HG03039 (cell line): Measurements from ENCODE around the gene AFF1.
A peak's percentile ranks its signal among the peaks of the same experiment; 100 is the strongest.
"Not testable (repeated sequence)": the region's sequence is repeated elsewhere in the genome, so short reads cannot be mapped to it uniquely, and the experiment has no call there.

Experiments used
- ATAC-seq: cut with Tn5 transposase; IDR thresholded peaks from one replicate; pipeline ENCODE4 v1.9.1; 2021; ENCODE audit warnings: mild to moderate bottlenecking, moderate library complexity; ENCODE audit not compliant: unreplicated experiment

The AFF1 gene

GRCh38 chr4:87051121-87051713 lies 116.4 kb downstream of the AFF1 start:
- no peak for ATAC-seq

DNA sequence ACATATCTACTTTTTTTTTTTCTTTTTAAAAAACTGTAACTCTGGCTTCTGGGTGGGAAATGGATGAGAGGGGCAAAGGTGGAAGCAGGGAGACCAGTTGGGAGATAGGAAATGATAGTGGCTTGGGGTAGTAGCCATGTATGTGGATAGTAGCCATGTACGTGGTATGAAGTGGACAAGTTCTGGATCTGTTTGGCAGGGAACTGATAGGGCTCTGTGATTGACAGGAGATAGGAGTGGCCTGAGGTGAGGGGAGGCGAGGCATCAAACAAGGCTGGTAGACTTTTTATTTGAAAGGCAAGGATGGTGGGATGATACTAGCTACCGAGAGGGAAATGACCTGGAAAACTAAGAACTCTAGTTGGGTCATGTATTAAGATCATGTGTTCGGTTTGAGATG lies 117.8 kb downstream of the AFF1 start:
- no peak for ATAC-seq

- ATAC-seq, result no peak
Observed at GRCh38 chr4:87053176-87053658, 118.4 kb downstream of the AFF1 start.

- ATAC-seq, result no peak
Observed at GRCh38 chr4:87053802-87054767, 119.3 kb downstream of the AFF1 start.

- ATAC-seq, result no peak
Observed at GRCh38 chr4:87054900-87055299, 120.1 kb downstream of the AFF1 start.

- ATAC-seq, result no peak
Observed at GRCh38 chr4:87055311-87055710, 120.5 kb downstream of the AFF1 start.

DNA sequence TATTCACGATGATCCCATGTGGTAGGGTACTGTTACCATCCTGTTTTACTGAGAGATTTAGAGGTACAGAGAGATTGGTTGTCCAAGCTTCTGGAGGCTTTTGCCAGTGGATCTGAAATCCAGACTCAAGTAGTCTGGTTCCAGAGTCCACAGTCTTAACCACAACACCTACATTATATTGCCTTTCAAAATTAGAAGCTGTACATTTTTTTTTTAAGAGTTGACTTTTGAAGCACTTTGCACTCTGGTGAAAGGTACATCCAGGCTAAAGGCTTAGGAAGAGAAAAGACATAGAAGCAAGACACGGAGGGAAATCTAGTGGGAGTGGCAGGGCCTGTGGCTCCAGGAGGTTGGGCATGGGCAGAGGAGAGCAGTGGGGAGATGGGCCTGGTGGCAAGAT lies 122.1 kb downstream of the AFF1 start:
- no peak for ATAC-seq

DNA sequence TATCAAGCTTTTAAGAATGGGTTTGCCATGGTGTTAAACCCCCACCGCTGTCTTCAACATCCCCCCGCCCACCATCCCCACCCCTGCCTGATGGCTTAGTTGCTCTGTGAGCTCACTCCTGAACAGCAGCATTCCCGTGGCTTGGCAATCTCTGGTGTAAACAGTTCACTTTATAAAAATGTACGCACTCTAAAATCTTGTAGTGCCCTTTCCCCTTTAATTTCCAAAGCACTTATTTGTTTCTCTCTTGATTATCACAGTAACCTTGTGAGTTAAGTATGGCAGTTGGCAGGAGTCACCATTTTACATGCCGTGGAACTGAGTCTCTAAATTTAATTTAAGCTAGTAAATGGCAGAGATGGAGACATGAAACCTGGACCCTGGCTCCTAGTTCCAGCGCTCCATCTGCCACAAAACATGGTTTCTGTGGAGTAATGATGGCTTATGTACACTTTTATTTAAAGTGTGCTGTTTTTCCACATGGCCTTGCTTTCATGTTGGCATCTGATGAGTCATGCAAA lies 123.1 kb downstream of the AFF1 start:
- ATAC-seq, result no peak

DNA sequence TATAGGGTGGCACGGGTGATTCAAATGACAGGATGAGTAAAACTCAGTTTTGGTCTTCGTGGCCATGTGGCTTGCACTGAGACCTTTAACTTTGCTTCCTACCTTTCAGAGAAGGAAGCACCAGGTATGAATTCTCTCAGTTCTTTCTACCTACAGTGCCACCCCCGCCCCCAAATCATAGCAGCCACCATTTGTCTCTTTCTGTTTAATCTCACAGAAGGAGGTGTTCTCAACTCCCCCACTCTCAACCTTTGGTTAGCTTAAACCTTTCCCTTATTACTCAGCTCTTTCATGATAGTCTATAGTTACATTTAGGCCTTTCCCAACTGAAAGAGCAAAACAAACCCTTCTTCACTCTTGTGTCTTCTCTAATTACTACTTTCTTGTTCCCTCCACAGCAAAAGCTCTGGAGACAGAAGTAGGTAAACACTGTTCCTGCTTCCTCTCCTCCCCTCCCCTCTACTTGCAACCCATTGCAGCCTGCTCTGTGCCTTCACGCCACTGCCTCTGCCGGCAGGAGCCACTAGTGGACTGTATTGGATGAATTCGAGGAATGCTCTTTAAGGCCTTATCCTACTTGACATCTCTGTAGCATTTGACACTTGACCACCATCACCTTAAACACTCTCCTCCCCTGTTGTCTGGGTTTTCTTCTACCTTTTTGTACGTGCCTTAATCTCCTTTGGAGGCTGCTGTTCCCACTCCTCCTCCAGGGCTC lies 123.7 kb downstream of the AFF1 start:
- ATAC-seq, result no peak

- no peak for ATAC-seq
Observed at GRCh38 chr4:87060957-87061356, 126.1 kb downstream of the AFF1 start.

GRCh38 chr4:87065021-87065420 lies 130.2 kb downstream of the AFF1 start:
- ATAC-seq, result no peak

GRCh38 chr4:87066403-87067123 lies 131.8 kb downstream of the AFF1 start:
- no peak for ATAC-seq

DNA sequence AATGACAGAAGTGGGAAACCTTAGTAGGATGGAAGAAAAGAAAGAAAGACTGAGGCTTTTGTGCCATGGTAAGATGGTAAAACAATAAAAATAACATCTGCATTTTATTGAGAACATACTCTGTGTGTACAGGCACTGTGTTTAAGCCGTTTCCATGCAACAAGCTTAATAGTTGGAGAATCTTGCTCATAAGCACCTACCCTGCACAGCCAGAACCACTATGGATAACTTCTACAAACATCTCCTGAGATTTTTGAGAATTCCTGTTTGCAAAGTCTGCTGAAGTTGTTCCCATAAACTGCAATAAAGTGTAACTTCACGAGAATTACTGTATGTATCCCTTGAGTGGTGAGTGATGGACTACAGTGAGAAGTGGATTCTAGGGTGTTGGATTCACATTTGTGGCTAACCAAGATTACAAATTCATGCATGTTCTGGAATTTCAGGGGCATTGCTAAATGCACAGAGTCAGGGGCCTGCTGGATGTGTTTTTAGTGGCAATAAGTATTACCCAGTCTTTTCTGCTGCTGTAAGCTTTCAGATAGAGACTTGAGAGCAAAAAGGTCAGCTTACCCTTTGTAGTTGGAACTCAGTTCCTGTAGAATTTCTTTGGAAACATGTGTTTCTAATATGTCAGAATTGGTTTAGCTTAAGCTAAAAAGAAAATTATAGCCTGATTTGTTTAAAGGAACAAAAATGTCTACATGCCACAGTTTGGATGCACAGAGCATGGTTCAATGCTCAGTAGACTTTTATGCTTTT lies 132.5 kb downstream of the AFF1 start:
- no peak for ATAC-seq

- no peak for ATAC-seq
Observed at GRCh38 chr4:87068583-87069021, 133.8 kb downstream of the AFF1 start.

DNA sequence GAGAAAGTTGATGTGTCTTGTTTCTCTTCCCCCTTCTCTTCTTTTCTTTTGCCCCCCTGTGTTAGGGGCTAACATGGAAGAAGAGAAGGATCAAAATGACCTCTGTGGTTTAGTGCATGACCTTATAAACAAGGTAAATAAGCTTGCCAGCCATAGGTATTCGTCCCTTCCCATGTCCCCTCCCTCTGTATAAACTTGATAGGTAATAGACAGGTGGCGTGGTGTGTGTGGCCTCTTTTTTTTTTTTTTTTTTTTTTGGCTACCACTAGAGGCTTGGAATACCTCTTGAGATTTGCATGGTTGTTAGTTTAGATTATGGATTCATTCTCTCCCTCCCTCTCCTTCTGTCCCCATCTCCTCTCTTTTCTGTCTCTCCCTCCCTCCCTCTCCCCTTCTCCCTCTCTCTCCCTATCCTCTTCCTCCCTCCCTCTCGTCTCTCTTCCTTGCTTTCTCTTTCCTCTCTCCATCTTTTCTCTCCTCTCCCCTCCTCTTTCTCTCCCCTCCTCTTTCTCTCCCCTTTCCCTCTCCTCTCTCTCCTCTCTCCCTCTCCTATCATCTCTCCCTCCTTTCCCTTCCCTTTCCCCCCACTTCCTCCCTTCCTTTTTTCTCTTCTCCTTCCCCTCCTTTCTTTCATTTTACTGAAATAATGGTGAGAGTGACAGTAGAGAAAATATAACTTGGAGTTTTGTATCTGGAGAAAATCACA lies 134.4 kb downstream of the AFF1 start:
- ATAC-seq, result no peak

GRCh38 chr4:87071401-87071800 lies 136.6 kb downstream of the AFF1 start:
- no peak for ATAC-seq

DNA sequence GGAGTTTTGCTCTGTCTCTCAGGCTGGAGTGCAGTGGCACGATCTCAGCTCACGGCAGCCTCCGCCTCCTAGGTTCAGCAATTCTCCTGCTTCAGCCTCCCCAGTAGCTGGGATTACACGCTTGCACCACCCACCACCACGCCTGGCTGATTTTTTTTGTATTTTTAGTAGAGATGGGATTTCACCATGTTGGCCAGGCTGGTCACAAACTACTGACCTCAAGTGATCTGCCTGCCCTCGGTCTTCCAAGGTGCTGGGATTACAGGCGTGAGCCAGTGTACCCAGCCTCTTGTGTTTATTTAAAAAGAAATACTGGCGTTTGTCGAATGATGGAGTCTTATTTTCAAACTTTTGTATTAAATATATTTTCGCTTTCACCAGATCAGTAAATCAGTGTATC lies 137.7 kb downstream of the AFF1 start:
- ATAC-seq, result not testable (repeated sequence)

GRCh38 chr4:87073199-87074120 lies 138.6 kb downstream of the AFF1 start:
- peak; percentile 92 for ATAC-seq
